HL-60 (cell line): ENCODE data around the gene KIAA1217.

Experiments used
- CTCF ChIP-seq: IDR thresholded peaks from one replicate; pipeline ENCODE4 v1.5.1; 2011; ENCODE audit warnings: low read length, control low read depth, inconsistent platforms; ENCODE audit not compliant: insufficient read depth
- GABPA ChIP-seq: IDR thresholded peaks from 2 replicates; pipeline ENCODE4 v1.6.1; 2012; ENCODE audit warnings: low read depth
- POLR2AphosphoS5 ChIP-seq: IDR thresholded peaks from 2 replicates; pipeline ENCODE4 v1.6.1; 2012; ENCODE audit warnings: low read depth
- REST ChIP-seq: IDR thresholded peaks from 2 replicates; pipeline ENCODE4 v1.6.1; 2012; ENCODE audit warnings: low read depth; ENCODE audit not compliant: insufficient replicate concordance

GRCh38 chr10:24545585-24545984, 336.6 kb downstream of the KIAA1217 start:
- TF ChIP-seq CTCF = no peak
- TF ChIP-seq REST = no peak
- no peak for TF ChIP-seq POLR2AphosphoS5
- TF ChIP-seq GABPA = no peak
